SKM-1 (cell line): ENCODE results near the gene KCNQ1OT1.

Experiments
- DNase-seq: peaks from one replicate; lab custom pipeline; 2025; ENCODE audit not compliant: unreplicated experiment; lab: John Stamatoyannopoulos, UW

The KCNQ1OT1 gene

DNA sequence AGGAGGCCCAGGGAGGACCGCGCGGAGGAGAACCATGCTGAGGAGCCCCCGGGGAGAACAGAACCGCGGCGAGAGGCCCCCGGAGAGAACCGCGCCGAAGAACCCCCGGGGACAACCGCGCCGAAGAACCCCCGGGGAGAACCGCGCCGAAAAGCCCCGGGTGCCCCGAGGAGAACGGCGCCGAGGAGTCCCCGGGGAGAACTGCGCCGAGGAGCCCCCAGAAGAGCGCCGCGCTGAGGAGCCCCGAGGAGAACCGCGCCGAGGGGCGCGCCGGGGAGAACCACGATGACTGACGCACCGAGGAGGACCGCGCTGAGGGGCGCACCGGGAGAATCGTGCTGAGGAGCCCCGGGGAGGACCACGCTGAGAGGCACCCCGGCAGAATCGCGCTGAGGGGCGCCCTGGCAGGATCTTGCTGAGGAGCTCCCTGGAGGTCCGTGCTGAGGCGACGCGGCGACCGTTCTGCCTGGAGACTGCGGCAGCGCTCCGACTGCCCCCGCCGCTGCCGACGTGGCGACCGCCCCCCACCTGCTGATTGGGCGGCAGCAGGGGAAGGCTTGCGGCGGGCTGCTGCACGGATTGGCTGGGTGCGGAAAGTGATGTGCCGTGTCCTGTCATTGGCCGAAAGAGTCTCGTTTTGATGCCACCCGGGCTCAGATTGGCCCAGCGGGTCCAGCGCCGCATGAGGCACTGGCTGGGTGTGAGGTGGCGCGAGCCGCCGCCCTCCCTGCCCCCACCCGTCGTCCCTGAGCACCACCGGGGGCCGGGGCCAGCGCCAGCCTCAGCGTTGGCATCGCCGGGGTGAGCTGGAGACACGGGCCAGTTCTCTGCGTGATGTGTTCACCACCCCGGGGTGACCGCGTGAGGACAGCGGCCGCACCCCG lies at the start of gene KCNQ1OT1:
TSS of gene KCNQ1OT1 (minus strand) at position 464 of the 884 bp plus-strand sequence.
- peak; percentile 69 for DNase-seq

DNA sequence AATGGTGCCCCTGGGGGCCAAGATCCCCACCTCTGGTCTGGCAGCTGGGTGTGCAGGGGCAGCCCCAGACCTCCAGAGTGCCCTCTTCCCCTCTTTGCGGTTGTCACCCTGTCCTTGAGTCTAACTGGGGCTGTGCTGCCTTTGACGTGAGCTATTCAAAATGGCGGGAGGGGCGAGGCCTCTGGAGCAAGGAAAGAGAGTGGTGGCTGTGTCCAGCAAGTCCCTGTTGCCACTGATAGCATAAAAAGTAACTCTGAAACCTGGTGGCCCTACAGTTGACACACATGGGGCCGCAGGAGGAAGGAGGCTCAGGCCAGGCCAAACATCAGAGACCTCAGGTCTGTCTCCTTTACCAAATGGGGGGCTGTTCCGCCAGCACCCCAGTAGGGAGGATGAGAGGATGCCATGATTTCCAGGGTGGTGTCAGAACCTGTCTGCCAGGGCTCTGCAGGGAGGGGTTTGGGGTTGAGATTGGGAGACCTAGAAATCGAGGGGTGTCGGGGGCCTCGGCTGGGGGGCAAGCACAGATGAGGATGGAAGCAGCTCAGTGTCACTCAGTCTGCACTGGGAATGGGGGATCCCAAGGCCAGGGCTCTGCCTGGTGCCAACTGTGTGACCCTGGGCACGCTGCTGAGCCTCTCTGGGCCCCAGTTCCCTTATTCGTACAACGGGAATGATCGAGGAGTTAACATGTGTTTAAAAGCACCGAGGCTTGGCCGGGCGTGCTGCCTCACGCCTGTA lies 49.2 kb upstream of the KCNQ1OT1 start:
- no peak for DNase-seq

DNA sequence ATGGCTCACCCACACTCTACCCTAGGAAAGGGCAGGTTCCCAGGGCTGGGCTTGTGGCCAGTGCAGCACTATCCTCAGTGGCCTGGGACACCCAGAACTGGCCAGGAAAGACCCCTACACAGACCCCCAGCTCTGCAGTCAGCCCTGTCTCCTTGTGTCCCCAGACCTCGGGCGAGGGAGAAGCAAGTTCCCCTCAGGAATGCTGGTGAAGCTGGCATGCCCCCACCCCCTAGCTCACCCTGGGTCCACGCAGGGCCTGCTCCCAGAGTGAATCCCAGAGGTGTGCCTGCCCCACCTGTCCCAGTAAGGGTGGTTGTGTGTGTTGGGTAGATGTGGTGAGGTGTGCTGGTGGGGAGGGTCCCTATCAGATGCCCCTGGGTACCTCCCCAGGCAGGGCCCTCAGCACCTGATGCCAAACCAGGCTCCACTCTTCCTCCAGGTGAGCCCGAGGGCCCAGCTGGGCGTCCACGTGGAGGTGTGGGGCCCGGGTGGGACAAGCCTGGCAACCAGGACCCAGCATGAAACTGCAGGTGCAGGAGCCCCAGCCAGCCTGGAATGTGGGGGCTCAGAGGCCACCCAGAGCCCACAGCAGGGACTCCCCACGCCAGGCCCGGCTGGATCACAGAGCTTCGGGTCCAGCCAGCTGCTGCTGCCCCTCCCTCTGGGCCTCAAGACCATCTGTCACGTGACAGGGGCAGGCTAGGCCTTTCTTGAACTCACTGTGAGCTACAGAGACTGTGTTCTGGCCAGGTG lies 48.4 kb upstream of the KCNQ1OT1 start:
- DNase-seq, result no peak

DNA sequence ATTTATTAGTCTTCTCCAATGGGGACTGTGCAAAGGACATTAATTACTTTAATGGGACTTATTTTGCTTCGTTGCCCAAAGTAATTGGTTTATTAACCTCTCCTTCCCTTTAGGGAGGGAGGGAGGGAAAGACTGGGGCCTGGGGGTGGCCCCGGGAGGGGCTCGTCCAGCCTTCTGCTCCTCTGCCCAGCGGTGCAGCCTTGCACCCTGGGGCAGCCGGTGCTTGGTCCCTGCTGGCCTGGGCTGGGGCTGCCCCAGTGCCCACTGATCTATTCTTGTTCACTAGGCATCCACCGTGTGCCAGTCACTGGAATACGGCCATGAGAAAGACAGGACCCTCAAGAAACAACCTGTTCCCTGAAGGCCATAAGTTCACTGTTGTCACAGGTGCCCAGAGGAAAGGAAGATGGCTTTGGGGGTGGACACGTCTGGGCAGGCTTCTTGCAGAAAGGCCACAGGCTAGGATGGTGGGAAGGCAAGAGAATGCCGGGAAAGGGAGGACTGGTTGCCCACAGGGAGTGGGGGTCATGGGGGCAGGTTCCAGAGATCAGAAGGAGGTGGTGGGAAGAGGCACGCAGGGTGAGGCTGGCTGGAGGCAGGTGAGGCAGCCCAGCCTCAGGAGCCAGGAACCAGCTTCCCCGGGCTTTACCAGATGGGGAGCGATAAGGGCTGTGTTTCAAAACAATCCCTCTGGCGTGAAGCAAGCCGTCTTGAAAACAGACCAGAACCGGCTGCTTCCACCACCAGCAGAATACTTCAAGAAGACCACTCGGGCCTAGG lies 47.6 kb upstream of the KCNQ1OT1 start:
- no peak for DNase-seq

DNA sequence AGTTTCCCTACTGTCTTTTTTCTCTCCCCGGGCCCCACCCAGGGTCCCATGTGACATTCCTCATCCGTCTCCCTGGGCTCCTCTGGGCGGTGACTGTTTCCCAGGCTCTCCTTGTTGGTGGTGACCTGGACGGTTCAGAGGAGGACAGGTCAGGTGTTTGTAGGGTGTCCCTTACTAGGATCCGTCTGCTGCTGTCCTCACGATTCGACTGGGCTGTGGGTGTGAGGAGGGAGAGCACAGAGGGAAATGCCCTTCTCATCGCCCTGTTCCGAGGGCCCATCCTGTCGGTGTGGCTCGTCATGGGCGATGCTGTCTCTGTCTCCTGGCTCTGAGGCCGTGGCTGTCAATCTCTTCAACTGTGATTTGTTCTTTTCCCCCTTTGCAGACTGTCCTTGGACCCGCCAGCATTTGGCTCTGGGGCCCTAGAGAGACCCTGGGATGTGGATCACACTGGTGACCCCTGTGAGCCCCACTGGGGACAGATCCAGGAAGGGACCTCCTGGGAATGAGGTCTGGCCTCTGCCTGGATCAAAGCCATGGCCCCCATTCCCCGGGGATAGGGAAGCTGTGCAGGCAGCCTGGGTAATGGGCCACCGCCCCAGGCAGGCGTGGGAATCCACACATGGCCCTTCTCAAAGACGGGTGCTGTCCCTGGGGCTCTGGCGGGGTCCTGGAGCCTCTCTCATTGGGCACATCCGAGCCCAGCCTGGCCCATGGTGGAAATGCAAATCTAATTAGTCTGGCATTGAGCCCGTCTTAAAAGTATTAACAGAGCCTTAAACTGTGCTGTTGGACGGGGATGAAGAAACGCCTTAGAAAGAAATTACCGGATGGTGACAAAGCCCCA lies 46.8 kb upstream of the KCNQ1OT1 start:
- DNase-seq, result no peak

DNA sequence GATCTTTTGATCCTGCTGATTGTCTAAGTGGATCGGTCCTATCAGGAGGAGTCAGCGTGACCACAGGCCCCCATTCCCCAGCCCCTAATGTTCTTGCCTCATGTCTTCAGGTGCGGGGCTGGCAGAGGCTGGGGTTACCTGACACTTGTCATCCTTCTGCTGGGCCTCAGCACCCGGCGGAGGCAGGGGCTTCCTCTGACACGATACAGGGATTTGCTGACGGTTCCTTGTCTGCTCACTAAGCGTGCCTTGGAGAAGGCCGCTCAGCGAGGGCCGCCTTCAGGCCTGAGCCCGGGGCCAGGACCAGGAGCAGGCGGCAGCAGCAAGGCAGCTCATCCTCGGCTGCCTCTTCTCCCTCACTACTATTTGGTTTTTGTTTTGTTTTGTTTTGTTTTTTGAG lies 45.7 kb upstream of the KCNQ1OT1 start:
- DNase-seq, result no peak

DNA sequence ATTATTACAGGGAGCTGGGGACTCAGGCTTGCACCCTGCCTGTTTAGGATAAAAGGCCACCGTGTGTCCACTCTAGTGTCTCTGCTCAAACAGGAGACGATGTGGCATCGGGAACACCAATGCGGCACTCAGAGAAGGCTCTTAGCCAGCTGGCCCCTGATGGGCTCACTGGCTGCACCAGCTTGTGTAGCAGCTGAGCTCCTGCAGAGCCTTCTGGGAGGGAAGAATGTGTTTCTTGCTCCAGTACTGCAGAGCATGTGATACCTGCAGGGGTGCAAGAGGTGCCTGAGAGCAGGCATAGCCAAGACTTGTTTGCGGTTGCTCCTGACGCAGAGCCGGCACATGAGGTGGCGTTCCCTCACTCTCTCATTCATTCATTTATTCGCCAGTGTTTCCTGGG lies 44.4 kb upstream of the KCNQ1OT1 start:
- DNase-seq, result no peak

DNA sequence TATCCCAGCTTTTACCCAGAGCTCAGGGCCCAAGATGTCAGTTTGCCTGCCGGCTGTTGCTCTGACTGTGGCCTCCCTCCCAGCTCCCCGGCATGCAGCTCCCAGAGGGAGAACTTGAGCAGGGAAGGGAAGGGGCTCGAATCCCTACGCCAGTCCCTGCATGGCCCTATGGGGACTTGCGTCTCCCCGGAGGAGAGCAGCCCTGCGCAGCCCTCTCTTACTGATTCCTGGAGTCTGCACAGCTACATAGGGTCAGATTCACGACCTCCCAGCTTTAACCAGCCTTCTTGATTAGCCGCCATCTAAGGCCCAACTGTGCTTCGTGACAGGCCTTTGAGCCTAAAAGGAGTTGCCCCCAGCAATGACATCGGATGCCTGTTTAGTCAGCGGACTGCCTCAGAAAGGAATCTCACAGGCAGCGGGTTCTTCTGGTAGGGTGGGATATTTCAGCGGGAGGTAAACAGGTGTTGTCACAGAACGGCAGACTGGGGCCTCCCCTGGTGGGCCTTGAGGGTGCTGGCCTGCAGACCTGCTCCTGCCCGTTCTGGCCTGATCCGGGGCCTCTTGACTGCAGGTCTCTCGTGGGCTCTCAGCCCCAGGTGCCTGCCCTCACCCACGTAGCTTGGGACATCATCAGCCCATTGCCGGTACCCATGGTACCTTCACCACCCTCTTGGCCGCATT lies 43.8 kb upstream of the KCNQ1OT1 start:
- no peak for DNase-seq

DNA sequence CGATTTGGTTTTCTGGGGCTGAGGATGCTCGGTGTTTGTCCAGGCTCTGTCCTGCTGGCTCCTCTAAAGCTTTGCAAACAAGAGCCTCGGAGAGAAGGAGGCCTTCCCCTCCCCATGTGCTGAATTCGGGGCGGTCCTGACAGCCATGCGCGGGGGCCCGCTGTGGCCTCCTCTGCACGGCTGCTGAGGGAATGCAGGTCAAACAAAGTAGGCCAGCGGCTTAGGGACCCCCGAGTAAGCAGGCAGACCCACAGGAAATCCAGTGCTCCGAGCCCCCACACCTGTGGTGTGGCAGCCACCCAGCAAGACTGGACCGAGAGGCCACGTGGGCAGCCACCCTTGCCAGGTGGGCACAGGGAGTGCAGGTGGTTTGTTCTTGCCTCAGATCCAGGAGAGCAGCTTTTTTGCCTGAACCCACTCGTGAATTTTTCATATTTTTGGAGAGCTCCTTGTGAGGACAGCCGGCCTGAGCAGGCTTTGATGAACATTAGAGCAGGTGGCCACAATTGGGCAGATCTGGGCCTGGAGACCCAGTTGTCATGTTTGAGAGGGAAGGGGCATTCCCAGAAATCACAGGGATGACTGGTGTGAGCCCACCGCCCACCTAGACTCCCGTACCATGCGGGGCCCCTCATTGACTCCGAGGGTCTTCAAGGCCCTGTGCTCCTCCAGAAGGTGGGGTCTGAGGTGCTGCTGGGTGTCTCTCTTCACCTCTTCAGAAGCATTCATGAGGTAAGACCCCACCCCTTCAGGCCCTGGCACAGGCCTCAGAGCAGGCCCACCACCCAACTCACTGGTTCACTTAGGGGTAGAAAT lies 43.0 kb upstream of the KCNQ1OT1 start:
- no peak for DNase-seq

DNA sequence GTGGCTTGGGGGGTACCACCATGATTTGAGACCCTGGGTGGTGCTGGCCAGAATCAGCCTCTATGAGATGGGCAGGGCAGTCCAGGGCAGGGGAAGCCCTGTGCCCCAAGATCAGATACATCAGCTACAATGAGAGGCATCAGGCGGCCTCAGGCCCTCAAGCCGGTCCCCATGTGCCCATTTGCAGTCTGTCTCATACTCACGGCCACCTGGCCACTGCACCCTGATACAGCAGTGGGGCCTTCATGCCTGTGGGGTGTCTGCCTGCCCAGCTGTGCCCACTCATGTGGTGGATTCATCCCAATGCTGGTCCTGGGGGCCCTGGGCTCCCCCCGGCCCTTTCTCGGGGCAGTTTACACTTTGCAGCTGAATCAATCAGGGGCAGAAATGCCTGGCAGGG lies 42.4 kb upstream of the KCNQ1OT1 start:
- no peak for DNase-seq

DNA sequence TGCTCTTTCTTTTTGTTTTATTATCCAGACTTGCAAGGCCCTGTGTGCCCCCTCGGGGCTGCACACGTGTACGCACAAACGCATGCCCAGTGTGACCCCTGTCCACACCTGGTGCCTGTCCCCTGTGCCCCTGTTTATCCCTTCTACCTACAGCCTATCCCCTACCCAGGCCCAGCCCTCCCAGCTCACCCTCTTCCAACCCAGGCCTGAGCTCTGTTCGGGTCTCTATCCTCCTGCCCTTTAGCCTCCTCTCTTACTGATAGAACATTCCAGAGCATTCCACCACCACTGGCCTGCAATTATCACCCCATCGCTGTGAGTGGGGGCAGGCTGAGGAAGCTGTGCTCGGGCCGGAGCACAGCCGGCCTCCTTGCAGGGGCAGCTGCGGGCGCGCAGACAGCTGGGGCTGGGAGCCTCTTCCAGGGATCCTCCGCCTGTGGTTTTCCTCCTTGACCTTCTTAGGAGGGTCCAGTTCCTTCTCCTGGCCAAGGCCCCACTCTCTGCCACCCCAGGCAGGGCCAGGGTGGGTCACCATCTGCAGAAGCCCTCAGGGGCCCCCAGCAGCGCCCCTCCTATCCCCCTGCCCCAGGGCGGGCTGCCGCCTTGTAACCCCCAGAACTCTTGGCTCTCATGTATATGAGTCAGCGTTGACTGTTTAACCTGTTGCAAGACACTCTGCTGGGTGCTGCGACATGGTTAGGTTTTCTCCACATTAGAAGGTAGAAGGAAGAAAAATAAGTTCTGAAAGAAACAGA lies 41.8 kb upstream of the KCNQ1OT1 start:
- DNase-seq, result peak; percentile 27

DNA sequence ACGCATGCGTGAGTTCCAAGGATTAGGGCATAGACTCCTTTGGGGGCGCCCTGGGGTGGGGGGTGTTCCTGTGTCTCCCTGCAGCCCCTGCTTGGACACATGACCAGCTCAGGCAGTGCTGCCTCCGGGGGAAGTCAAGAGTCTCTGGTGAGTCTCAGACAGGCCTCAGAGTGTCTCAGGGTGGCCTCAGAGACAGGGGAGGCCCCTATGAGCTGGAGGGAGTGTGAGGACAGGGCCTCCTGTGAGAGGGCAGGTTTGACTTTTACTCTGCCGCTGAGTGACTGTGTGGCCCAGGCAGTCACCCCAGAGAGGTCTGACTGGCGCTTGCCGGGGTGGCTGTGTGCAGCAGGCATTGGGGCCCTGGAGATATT lies 41.2 kb upstream of the KCNQ1OT1 start:
- DNase-seq, result no peak

DNA sequence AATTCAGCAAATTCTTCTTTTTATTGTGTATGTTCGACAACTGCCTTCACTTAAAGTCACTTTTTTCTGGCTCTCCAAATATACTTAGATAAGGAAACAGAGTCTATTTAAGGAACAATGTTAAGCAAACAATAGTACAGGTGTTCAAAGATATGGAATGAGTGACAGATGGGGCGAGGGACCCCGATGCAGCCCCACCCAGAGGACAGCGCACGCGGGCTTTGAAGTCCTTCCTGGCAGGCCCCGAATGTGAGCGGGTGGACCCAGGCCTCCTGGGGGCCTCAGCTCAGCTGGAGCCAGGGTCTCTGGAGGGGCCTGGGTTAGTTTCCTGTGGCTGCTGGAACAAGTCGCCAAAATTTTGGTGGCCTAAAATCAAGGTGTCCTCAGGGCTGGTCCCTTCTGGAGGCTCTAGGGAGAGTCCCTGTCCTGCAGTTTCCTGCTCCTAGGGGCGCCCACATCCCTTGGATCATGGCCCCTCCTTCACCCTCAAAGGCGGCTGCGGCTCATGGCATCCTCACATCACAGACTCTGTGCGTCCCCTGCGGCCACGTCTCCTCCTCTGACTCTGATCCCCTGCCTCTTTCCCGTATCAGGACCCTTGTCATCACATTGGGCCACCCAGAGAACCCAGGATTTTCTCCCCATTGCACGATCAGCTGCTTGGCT lies 40.6 kb upstream of the KCNQ1OT1 start:
- no peak for DNase-seq

DNA sequence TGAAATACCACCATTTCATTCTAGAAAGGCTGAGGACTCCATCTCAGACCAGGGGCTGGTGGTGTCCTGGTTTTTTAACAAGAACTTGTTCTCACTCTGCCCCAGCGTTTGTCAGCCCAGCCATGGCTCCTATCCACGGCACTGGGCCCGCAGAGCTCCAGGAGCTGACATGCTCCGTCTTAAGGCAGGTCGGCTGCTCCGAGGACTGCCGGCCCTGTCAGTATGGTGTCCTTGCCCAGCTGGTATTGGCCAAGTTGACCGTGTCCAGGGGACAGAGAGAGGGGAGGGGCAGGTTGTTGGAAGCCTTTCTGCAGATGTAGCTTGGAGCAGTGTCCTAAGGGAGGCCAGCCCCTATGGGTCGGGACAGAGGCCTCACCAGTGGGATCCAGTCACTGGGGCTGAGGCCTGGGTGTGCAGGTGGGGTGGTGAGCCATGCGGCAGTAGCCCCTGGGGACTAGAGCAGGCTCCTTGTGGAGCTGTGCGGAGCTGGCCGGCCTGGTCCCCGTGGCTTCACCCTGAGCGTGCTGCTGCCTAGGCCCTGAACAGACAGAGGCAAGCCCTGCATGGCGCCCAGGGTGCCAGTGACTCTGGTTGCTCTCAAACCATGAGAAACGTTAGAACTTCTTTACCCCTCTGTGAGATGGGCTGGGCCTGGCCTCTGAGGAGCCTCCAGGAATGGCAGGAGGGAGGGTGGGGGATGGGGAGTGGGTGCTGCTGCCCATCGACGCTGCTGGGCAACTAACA lies 39.9 kb upstream of the KCNQ1OT1 start:
- no peak for DNase-seq

DNA sequence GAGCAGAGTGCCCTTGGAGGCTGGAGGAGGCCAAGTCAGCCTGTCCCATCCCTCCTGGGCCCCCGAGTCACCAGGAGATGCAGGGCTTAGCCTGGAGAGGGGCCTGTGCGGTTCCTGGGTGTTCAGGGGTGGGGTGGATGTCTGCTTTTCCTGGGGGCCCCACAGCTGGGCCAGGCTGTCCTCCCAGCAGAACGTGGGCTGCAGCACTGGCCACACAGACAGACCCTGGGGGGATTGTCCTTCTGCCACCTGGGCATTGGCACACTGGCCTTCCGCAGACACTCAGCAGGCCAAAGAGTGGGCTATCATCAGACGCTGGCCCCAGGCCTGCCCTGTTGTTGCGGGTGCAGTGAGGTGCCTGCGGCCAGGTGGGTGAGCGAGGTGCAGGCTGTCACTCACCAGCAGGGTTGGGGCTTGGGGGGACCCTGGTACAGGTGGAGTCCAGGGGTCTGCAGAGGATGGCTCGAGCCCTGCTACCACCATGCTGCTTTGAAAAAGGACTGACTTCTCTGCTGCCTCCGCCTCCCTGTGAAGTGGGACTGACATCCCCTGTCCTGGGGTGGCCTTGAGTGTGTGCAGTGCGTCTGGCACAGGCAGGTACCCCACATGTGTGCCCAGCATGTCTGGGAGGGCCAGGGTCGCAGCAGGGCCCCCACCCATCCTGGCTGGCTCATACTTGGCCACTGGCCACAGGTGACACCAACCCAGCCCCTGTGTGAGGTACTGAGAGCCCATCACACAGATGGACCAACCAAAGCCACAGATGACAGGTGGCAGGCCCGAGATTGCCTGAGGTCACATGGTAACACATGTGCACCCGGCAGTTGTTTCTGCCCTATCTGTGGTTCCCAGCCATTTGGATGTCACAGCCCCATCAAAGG lies 39.0 kb upstream of the KCNQ1OT1 start:
- no peak for DNase-seq

DNA sequence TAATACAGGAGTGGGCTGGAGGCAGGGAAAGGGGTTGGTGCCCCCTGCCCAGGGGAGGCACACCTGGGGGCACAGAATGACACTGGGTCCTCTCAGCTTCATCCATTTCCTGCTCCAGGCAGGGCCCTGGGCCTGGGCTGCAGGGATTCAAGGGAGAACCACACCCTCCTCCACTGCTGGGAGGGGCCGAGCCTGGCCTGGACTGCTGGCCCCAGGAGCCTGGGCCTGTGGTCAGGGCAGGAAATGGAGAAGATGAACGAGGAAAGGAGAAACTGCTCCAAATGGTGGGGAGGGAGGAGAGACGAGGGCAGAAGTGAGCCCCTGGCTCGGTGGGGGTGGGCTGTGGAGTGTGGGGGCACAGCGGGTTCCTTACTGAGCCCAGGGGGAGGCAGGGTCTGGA lies 38.1 kb upstream of the KCNQ1OT1 start:
- DNase-seq, result no peak
